GM18517 (cell line): ENCODE measurements around the gene MAP3K19.
"Not testable (repeated sequence)": the region's sequence is repeated elsewhere in the genome, so short reads cannot be mapped to it uniquely, and the experiment has no call there.

Experiments
- ATAC-seq: cut with Tn5 transposase; IDR thresholded peaks from one replicate; pipeline ENCODE4 v1.9.1; 2021; ENCODE audit warnings: mild to moderate bottlenecking, moderate library complexity; ENCODE audit not compliant: unreplicated experiment

The MAP3K19 gene, protein sequence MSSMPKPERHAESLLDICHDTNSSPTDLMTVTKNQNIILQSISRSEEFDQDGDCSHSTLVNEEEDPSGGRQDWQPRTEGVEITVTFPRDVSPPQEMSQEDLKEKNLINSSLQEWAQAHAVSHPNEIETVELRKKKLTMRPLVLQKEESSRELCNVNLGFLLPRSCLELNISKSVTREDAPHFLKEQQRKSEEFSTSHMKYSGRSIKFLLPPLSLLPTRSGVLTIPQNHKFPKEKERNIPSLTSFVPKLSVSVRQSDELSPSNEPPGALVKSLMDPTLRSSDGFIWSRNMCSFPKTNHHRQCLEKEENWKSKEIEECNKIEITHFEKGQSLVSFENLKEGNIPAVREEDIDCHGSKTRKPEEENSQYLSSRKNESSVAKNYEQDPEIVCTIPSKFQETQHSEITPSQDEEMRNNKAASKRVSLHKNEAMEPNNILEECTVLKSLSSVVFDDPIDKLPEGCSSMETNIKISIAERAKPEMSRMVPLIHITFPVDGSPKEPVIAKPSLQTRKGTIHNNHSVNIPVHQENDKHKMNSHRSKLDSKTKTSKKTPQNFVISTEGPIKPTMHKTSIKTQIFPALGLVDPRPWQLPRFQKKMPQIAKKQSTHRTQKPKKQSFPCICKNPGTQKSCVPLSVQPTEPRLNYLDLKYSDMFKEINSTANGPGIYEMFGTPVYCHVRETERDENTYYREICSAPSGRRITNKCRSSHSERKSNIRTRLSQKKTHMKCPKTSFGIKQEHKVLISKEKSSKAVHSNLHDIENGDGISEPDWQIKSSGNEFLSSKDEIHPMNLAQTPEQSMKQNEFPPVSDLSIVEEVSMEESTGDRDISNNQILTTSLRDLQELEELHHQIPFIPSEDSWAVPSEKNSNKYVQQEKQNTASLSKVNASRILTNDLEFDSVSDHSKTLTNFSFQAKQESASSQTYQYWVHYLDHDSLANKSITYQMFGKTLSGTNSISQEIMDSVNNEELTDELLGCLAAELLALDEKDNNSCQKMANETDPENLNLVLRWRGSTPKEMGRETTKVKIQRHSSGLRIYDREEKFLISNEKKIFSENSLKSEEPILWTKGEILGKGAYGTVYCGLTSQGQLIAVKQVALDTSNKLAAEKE (N-terminal part only)

DNA sequence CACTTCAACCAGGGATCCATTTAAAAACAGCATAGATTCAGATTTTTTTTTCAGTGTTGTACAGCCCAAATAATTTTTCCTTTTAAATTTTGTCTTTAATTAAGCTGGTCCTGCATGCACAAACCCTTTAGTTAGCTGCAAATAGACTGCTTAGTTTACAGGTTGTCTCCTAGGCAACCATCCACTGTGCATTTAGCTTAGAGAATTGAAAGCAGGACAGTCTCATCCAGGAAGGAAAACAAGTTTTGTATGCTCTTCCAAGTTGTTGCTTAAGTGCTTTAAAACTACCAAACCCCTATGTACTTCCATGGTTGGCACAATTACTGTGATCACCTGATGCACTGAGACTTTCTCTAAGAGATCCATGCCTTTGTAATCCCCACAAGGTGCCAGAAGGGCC is at the start of gene MAP3K19:
TSS of gene MAP3K19 (minus strand) at position 148 of the 400 bp plus-strand sequence. CDS start 22,800 bp downstream, outside the sequence.
- no peak for ATAC-seq

DNA sequence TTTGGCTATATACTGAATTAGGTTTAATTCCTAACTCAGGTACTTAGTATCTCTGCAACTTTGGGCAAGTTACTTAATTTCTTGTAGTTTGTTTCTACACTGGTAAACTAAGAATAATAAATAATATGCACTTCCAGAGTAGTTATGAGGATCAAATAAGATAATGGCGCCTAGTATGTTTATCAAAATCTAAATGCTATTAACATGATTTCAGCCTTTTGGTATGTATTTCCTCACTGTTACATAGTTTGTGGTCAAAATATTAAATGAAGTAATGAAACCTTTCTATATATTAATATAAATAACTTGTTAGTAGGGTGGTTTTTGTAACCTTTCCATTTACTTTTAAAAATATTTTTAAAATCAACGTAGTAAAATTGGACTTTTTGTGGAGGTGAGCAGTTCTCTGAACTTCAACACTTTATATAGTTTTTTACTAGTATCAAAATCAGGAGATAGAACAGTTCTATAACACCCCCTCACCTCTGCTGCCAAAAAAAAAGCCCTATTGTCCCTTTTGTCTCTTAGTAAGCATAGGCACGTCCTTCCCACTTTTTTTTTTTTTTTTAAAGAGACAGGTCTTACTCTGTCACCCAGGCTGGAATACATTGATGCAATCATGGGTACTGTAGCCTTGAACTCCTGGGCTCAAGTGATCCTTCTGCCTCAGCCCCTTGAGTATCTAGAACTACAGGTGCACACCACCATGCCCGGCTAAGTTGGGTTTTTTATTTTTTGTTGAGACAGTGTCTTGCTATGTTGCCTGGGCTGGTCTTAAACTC is 49.6 kb upstream of the MAP3K19 start:
- ATAC-seq: no peak

DNA sequence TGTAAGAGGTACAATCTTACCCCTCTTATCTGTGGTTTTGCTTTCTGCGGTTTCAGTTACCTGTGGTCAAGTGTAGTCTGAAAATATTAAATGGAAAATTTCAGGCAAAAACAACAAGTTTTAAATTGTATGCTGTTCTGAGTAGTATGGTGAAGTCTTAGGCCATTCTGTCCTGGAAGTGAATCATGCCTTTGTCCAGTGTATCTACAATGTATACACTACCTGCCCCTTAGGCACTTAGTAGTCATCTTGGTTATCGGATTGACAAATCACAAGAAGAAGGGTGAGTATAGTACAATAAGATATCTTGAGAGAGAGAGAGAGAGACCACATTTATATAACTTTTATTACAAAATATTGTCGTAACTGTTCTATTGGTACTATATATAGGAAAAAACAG is 48.3 kb upstream of the MAP3K19 start:
- ATAC-seq: no peak

DNA sequence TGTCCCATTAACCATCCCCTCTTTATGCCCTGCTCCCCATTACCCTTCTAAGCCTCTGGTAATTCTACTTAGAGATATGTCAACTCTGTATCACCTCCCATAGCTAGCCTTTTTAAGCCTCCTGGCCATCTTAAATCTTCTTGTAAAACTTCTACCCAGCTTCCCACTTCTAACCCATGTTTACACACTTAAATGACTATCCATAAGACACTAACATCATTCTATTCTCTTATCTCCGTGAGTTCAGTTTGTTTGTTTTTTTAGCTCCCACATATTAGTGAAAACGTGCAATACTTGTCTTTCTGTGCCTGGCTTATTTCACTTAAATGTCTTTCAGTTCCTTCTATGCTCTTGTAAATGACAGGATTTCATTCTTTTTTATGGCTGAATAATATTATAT is 47.3 kb upstream of the MAP3K19 start:
- ATAC-seq: no peak

DNA sequence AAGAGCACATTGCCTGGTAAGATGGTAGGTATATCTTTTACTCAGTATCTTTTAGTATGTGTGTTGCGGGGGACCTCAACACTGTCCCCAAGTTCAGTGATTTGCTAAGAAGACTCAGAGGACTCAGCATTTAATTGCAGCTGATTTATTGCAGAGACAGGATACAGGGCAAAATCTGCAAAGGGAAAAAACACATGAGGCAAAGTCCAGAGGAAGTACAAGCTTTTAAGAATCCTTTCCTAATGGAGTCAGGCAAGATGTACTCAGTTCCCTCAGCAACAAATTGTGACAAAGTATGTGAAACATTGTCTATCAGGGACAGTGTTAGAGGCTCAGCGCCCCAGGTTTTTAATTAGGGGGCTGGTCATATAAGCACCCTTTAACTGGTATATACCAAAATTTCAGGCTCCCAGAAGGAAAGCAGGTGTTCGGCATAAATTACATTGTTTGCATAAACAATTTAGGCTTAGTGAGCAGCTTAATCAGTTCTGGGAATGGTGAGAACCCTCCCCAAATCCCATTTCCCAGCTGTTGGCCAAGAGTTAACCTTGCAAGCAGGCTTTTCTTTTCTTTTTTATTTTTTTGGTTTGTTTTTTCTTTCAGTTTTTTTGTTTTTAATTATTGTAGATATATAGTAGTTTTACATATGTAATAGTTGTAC is 46.6 kb upstream of the MAP3K19 start:
- ATAC-seq: no peak

DNA sequence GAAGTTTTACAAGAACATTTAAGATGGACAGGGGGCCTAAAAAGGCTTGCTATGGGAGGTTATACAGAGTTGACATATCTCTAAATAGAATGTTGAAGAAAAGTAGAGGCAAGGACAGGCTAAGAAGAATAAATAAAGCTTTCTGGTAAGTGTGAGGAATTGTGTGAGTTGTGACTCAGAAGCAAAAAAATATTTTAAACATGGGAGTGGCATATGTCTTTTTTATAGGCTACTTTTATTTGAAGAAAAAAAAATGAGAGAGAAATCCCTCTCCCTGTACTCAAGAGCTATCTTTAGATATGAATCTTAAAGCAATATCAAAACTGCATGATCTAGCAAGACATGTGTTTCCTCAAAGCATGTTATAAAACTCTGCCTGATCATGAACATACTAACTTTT is 45.9 kb upstream of the MAP3K19 start:
- no peak for ATAC-seq

DNA sequence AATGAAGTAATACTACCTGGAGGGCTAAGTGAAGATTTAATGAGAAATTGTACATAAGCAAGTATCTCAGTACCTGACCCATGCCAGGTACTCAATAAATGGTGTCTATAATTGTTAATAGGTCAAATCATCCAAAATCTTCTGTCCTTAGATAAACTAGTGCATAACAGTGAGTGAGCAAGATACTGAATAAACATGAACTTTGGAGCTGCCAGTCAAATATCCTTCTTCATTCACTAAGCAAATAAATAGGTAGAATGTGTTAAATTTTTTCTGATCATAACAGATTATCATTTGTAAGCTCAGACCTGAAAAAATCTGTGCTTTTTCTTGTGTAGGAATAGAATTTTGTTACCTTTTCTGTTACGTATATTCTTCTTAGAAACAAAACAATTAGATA is 44.4 kb upstream of the MAP3K19 start:
- ATAC-seq: no peak

DNA sequence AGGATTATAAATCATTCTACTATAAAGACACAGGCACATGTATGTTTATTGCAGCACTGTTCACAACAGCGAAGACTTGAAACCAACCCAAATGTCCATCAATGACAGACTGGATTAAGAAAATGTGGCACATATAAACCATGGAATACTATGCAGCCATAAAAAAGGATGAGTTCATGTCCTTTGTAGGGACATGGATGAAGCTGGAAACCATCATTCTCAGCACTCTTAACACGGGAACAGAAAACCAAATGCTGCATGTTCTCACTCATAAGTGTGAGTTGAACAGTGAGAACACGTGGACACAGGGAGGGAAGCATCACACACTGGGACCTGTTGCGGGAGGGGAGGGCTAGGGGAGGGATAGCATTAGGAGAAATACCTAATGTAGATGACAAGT is 42.4 kb upstream of the MAP3K19 start:
- ATAC-seq: not testable (repeated sequence)

DNA sequence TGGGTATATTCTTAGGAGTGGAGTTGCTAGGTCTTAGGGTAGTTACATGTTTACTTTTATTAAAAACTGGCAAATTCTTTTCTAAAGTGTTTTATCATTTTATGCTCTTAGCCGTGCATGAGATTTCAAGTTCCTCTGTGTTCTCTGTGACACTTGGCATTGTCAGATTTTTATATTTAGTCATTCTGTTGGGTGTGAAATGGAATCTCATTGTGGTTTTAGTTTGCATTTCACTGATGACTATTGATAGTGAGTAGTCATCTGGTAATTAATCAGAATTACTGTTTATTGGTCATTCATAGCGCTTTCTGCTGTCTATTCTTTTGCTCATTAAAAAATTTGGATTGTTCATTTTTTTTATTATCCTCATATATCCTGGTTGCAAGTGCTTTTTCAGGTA is 39.0 kb upstream of the MAP3K19 start:
- no peak for ATAC-seq

DNA sequence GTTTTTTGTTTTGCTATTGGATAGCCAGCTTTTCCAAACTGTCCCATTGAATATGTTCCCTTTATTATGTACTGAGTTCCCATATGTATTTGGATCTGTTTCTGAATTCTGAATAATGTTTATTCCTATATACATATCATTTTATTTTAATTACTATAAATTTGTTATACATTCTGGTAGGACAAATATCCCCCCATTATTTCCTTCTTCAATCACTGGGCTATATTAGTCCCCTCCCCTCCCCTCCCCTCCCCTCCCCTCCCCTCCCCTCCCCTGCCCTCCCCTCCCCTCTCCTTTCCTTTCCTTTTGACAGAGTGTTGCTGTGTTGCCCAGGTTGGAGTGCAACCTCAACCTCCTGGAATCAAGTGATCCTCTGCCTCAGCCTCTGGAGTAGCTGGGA is 31.2 kb upstream of the MAP3K19 start:
- ATAC-seq: no peak

DNA sequence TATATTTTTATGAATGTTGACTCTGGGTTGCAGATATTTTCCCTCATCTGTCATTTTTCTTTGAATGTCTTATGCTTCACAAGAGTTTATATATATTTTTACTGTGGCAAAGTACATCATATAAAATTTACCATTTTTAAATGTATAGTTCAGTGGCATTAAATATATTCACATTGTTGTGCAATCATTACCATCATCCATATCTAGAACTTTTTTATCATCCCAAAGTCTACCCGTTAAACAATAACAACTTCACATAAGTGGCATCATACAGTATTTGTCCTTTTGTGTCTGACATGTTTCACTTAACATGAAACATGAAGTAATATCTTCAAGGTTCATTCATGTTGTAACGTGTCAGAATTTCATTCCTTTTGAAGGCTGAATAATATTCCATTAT is 29.3 kb upstream of the MAP3K19 start:
- no peak for ATAC-seq

DNA sequence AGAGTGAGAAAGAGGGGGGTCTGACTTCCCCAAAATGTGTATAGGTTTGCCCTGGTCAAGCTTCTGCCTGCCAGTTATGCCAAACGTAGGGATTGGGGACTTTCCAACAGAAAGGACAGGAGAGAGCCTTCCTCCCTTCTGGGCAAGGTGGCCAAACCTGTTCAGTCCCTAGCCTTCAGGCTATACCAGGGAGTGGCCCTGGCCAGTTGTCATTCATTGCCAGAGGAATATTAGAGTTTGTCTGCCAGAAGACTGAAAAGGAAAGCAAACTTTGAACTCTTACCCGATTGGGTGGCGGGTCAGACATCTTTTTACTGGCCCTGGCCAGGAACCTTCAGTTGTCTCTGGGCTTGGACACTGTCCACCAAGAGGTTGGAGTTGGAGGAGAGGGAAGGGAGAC is 27.0 kb upstream of the MAP3K19 start:
- ATAC-seq: no peak

DNA sequence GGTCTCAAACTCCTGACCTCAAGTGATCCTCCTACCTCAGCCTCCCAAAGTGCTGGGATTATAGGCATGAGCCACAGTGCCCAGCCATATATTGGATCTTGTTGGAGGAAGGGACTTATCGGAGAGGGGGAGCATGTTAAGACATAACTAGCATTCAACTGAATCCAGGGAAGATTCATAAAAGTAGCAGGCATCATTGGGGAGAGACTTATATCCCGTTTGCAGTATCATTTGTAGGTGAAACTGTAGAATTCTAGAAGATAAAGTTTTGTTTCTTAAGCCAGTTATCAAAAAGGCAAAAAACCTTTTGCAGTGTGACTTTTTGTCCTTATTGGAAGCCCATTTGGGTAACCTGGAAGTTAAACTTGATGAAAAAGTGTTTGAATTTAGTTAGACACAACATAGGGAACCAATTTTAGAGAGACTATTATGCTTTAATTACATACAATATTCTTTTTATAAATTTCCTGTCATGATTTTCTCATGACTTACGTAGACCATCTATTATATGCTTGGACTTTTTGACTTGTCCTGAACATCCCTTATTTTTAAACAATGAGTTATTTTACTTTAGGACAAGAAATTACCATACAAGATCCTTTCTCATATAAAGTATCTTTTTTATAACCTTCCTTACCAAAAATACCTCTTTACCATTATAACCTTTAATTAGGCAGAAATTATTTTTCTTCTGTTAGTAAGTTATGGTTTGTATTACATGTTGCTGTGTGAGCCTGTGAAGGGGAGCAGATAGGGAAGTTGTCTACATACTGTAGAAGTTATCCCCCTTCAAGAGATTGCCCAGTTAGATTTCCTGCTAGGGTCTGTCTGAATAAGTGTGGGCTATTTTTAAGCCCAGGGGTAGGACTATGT is 25.1 kb upstream of the MAP3K19 start:
- ATAC-seq: no peak

DNA sequence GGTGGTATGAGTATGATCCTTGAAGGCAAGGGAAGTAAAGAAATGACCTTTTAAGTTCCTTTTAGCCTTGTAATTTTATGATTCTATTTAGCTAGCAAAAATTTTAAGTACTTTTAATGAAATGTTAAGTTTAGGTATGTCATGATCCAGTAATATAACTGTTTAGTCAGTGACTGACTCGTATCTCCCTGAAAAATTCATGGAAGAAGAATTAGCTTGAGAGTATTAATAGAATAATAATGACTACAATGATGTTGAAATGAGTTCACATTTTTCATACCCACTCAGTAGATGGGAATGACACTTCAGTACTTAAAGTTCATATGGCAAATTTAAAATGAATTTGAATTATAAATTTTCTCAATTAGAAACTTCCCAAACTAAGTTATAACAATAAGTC is 19.5 kb upstream of the MAP3K19 start:
- no peak for ATAC-seq

DNA sequence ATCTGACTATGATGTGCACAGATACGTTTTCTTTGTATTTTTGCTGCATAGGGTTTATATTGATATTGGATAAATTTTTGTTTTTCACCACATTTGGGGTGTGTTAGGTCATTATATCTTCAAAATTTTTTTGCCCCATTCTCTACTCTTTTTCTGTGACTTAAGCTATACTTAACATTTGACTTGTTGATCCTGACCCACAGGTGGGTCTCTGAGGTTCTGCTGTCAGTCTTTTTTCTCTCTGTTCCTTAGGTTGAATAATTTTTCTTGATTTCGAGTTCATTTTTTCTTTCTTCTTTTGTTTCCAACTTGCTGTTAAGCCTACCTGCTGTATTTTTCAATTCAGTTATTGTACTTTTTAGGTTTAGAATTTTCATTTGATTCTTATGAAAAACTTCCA is 16.9 kb upstream of the MAP3K19 start:
- no peak for ATAC-seq

DNA sequence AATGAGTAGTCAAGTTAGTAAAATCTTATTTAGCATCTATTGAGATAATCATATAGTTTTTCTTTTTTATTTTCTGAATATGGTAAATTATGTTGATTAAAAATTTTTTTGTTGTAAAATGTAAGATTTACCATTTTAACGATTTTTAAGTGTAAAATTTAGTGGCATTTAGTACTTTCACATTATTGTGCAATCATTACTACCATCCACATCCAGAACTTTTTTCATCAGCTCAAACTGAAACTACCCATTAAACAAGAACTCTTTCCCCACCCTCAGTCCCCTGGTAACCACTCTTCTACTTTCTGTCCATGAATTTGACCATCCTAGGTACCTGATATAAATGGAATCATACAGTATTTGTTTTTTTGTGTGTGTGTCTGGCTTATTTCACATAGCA is 16.0 kb upstream of the MAP3K19 start:
- ATAC-seq: no peak

DNA sequence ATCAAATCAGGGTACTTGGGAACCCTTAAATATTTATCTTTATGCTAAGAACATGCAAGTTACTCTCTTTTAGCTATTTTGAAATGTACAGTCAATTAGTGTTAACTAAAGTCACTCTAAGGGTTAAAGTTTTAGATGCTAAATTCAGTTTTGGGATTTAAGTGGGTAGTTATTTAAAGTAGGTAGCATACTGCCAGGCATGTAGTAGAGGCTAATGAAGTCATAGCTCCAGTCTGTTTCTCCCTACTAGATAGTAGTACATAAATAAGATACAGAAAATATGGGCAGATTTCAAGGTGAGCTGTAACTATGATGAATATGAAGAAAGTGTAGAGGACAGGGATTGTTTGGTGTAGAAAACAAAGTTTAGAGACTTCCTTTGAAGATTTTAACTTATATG is 12.3 kb upstream of the MAP3K19 start:
- ATAC-seq: no peak

DNA sequence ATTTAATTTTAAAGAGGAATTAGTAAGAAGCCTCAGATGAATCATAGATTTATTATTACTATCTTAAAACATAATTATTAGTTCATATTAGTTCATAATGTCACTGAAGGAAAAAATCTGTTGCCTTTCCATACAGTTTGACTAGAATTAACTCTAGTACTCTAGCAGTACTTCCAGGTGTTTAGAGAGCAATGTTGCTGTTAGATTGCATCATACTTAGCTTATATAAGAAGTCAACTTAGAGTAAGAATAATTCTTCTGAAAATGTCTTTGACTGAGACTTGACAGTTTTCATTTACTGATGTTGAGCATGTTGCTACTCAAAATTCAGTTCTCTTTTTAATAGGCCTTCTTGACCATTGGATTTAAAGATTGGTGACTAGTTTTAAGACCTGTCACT is 9.5 kb upstream of the MAP3K19 start:
- no peak for ATAC-seq

DNA sequence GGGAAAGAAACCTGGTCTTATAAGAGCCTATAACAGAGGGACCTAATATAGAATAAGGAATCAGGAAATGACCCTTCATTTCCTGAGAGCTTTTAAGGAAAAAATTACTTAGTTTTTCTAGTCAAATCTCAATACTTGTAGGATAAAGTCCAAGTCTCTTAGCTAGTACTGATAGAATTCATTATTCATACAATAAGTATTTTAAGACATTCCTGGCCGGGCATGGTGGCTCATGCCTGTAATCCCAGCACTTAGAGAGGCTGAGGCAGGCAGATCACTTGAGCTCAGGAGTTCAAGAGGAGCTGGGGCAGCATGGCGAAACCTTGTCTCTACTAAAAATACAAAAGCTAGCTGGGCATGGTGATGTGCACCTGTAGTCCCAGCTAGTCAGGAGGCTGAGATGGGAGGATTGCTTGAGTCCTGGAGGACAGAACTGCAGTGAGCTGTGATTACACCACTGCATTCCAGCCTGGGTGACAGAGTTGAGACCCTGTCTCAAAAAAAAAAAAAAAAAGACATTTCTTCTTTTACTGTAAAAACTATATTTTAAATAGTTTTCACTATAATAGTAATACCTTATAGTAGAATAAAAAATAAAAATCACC is 8.0 kb upstream of the MAP3K19 start:
- no peak for ATAC-seq
